ENCODE data around the gene MISP. TPM values are rescaled to one million over a fixed set of nuclear protein-coding genes. Genes with fewer than 3 reads are reported as not detected.
"Not testable (repeated sequence)": the region's sequence is repeated elsewhere in the genome, so short reads cannot be mapped to it uniquely, and the experiment has no call there.

MISP gene
- total and polyA plus RNA-seq, 7 donors: 0.36 to 456 (median 289) TPM; not detected in 3

GRCh38 chr19:741506-742131, 9.3 kb upstream of the MISP start:
- Histone ChIP-seq H3K4me1 (no peaks in the 10 kb centered on the region), H3K4me3 (no peak overlapping the region), H3K27me3 (no peaks in the 10 kb centered on the region), H3K27ac (no peak overlapping the region), H3K36me3 (peaks cover 0 to 22% (median 3%) of the 10 kb centered on the region in 4 donors), H3K9me3 (peaks cover 0 to 4% (median 0%) of the 10 kb centered on the region in 4 donors)
- TF ChIP-seq POLR2AphosphoS5 (IDR thresholded peaks at IDR 0.05) (no peak), EP300 (IDR thresholded peaks at IDR 0.05) (no peak), POLR2A (IDR thresholded peaks at IDR 0.05) (no peak), CTCF (IDR thresholded peaks at IDR 0.05) (no peak)
- peak; percentile 29 for DNase-seq
- intact Hi-C loops (cut with DNase I): no loop called here
- WGBS, 2 donors: 35 to 69% methylated on average over 18 of the region's 19 CpGs

GRCh38 chr19:742540-743075, 8.3 kb upstream of the MISP start:
- WGBS, 2 donors: 76 to 89% methylated on average over 24 of the region's 24 CpGs

GRCh38 chr19:743168-743687, 7.7 kb upstream of the MISP start:
- Histone ChIP-seq H3K27ac (peak overlapping the region in 2 of 4 donors; percentile 10 to 28), H3K4me1 (no peaks in the 10 kb centered on the region), H3K9me3 (peaks cover 0 to 7% (median 4%) of the 10 kb centered on the region in 4 donors), H3K4me3 (no peak overlapping the region), H3K36me3 (peaks cover 0 to 29% (median 8%) of the 10 kb centered on the region in 4 donors), H3K27me3 (no peaks in the 10 kb centered on the region)
- TF ChIP-seq POLR2AphosphoS5 (IDR thresholded peaks at IDR 0.05) (no peak), POLR2A (IDR thresholded peaks at IDR 0.05) (no peak), EP300 (IDR thresholded peaks at IDR 0.05) (no peak), CTCF (IDR thresholded peaks at IDR 0.05) (no peak)
- intact Hi-C loops (cut with DNase I): no loop called here
- WGBS, 2 donors: 12 to 59% methylated on average over 13 of the region's 13 CpGs
- no peak for DNase-seq

More at GRCh38 chr19:742540-743075, 8.3 kb upstream of the MISP start:
- Histone ChIP-seq H3K4me3 (no peak overlapping the region), H3K27me3 (no peaks in the 10 kb centered on the region), H3K27ac (no peak overlapping the region), H3K36me3 (peaks cover 0 to 27% (median 6%) of the 10 kb centered on the region in 4 donors), H3K4me1 (no peaks in the 10 kb centered on the region), H3K9me3 (peaks cover 0 to 6% (median 2%) of the 10 kb centered on the region in 4 donors)
- intact Hi-C loops (cut with DNase I): no loop called here
- DNase-seq: no peak
- TF ChIP-seq EP300 (IDR thresholded peaks at IDR 0.05): no peak
- no peak for TF ChIP-seq POLR2AphosphoS5 (IDR thresholded peaks at IDR 0.05)
- no peak for TF ChIP-seq POLR2A (IDR thresholded peaks at IDR 0.05)
- no peak for TF ChIP-seq CTCF (IDR thresholded peaks at IDR 0.05)

GRCh38 chr19:745138-745537, 5.8 kb upstream of the MISP start:
- peak in 3 of 4 donors; percentile 29 to 71 (median 57) for TF ChIP-seq POLR2AphosphoS5 (IDR thresholded peaks at IDR 0.05)

GRCh38 chr19:746208-746819, 4.6 kb upstream of the MISP start:
- no peak for TF ChIP-seq POLR2A (IDR thresholded peaks at IDR 0.05)
- no peak for TF ChIP-seq CTCF (IDR thresholded peaks at IDR 0.05)
- TF ChIP-seq EP300 (IDR thresholded peaks at IDR 0.05): no peak
- TF ChIP-seq POLR2AphosphoS5 (IDR thresholded peaks at IDR 0.05): no peak
- 93 to 97% methylated on average over 43 of the region's 43 CpGs for WGBS, 2 donors
- Histone ChIP-seq H3K9me3 (peaks cover 0 to 7% (median 4%) of the 10 kb centered on the region in 4 donors), H3K27me3 (peaks cover 0 to 11% (median 6%) of the 10 kb centered on the region in 3 donors), H3K4me1 (no peaks in the 10 kb centered on the region), H3K36me3 (peaks cover 0 to 19% (median 8%) of the 10 kb centered on the region in 4 donors), H3K27ac (no peak overlapping the region), H3K4me3 (no peak overlapping the region)
- DNase-seq: no peak
- intact Hi-C loops (cut with DNase I): no loop called here

More at GRCh38 chr19:745138-745537, 5.8 kb upstream of the MISP start:
- H3K27ac ChIP-seq; H3K4me1 ChIP-seq; intact Hi-C loops (cut with DNase I); H3K9me3 ChIP-seq; H3K4me3 ChIP-seq; H3K27me3 ChIP-seq: not testable (repeated sequence)
- peaks cover 0 to 24% (median 8%) of the 10 kb centered on the region in 4 donors for H3K36me3 ChIP-seq
- DNase-seq: peak; percentile 82
- 40 to 52% methylated on average over 7 of the region's 7 CpGs for WGBS, 2 donors
